ENCODE results near the gene DDR2.
"Not testable (repeated sequence)": the region's sequence is repeated elsewhere in the genome, so short reads cannot be mapped to it uniquely, and the experiment has no call there.

Gene DDR2

DNA sequence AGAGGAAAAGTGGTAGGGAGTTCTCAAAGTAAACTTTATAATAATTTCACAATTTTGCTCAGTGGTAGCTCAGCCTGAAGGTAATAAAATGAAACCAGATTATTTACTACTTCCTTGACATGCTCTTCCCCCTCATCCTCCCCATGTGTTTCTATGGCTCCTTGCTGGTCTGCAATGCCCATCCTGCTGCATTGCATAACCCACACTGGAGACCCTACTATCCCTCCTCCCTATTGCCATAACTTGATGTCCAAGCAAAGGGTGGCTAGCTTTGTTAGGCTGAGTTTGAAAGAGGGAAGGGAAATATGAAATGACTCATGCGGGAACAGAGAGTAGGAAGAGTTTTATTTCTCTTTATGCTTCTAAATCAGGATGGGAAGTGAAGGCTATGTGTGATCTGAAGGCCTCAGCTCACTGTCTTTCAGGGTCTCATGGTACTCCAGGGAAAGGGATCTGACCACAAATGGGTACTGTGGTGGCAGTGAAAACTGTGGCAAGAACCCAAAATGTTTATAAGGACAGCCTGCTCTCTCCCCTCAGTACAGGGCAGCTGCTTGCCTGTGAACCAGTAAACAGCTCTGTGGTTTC lies 121.8 kb downstream of the DDR2 start:
- no peak for DNase-seq (ENCODE audit: low read depth in 4 of 4, low spot score in 1 of 4)

DNA sequence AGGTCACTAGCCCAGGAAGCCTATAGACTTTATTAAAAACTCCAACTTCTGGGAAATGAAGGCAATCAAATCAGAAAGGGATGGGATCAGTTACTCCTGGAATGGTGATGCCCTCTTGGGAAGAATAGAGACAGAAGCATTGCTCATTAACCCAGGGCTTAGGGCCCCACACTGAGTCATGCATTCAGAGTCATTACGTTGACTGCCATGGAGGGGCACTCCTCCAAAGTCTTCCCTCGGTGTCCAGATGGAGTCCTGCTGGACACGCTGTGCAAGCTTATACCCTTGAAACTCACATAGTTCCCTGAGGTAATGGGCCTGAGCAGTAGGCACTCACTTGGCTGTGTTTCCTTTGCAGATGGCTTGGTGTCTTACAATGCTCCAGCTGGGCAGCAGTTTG lies 123.0 kb downstream of the DDR2 start:
- no peak for DNase-seq (ENCODE audit: low read depth in 4 of 4, low spot score in 1 of 4)

DNA sequence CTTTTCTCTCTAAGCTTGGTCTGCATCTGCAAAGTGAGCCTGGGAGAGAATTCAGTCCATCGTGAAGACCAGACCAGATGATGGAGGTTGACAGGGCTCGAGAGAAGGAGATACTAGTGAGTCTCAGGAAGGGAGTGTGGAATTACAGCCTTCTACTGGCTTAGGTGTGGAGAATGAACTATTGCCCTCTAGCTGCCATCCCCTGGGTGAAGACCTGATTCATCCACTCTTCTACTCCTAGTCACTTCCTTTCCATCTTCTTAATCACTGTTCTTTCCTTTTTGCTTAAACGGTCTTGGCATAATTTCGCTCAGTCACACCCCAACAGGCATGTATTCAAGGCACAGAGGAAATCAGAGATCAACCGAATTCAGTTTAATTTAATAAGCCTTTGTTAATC lies 124.3 kb downstream of the DDR2 start:
- no peak for DNase-seq (ENCODE audit: low read depth in 4 of 4, low spot score in 1 of 4)

DNA sequence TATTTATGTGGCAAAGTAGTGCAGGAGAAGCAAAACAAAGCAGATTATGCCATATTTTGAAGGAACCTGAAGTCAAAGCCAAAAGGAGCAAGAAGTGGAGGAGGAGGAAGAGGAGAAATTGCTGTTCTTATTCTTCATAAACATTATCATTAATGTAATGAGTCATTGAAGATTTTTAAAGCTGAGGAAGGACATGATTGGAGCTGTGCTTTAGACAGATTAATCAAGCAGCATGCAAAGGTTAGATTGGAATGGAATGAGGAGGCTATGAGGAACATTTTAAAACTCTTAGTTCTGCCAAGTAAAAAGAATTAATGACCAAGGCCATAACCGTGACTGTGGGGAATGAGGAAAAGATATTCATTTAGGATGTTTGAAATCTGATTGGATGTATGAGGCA lies 125.2 kb downstream of the DDR2 start:
- no peak for DNase-seq (ENCODE audit: low read depth in 4 of 4, low spot score in 1 of 4)

DNA sequence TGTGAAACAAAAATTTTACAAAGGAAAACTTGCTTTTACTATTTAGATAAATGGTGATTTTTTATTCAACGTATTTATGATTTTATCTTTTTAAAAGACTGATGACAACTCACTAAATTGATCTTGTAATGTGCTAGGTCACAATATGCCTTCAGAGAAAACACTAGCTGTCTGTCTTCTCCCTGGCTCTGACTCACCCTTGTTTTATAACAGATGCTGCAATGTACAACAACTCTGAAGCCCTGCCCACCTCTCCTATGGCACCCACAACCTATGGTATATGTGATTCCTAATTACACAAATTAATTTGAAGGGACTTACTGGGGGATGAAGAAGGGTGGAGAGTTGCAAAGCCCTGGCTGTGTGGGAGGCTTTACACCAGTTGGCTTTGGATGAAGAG lies 133.5 kb downstream of the DDR2 start:
- DNase-seq (ENCODE audit: low read depth in 4 of 4, low spot score in 1 of 4), result no peak

DNA sequence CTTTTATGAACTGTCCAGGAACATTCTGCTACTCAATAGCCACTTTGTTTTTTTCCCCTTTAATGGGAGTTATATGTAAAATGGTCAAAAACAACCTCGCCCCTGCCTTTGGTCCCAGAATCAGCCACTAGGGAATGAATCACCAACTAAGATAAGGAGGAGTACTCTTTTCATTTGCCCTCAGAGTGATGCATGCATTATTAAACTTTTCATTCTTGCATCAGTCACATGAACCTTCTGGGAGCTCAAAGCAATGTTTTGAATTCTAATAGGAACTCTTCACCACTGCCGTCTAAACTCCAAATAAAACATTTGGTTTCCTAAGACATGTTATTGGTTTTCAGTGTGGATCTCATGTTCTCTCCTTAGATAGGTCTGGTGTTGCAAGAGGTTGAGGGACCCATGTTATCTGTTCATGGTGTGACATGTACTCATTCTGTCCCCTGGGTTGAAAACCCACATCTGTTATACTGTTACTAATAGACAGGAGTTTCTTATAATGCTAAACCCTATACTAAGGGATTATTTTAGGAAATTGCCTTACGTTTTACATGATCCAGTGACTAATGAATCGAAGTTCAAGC lies 140.4 kb downstream of the DDR2 start:
- no peak for DNase-seq (ENCODE audit: low read depth in 4 of 4, low spot score in 1 of 4)

DNA sequence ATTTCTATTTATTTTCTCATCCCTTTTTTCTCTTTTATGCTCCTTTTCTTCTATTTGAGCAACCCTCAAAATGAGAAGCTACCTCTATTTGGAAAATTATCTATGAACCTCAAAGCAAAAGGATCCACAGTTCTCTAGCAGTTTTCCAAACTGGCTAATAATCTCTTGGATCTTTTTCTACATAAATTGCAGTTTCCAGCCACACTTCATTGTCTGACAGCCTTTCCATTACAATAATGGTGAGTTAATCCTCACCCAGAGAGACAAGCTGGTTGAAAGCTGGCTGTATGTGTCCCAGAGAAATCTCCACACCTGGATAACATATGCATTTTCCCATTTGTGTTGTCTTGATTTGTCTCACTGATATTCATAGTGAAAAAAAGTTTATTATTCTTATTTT lies 141.7 kb downstream of the DDR2 start:
- DNase-seq (ENCODE audit: low read depth in 4 of 4, low spot score in 1 of 4), result no peak

DNA sequence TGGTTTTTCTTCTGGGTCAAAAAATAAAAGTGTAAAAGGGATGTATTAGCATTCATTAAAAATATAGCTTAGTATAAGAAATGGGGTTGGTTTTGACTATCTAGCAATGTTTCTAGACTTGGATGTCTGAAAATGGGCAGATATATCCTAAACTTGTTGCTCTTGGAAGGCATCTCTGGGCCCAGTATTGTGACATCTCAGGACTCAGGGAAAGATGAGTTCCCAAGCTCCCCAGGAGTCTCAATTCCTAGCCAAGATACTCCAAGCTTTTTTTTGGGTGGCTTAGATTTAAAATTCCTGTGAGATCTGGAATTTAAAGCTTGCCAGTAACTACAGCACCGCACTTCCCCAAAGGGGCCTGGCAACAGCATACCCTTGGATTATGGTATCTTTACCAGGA lies 146.8 kb downstream of the DDR2 start:
- DNase-seq (ENCODE audit: low read depth in 4 of 4, low spot score in 1 of 4), result no peak

DNA sequence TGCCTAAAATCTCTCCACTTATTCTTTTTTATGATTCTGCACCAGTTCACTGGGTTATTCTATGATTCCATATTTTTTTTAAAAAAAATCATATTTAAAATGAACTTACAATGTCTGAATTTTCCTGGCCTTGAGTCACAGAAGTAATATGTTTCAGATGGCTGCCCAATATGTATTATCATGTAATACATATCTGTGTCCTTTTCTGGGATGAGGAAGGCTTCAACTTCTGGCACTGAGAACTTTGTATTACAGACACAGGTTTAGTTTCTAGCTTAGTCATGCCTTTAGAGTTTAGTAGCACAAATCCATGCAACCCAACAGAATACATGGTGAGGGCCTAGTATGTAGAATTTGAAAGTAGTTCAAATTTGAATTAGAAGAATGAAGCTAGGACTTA lies 150.4 kb downstream of the DDR2 start:
- DNase-seq (ENCODE audit: low read depth in 4 of 4, low spot score in 1 of 4), result no peak

DNA sequence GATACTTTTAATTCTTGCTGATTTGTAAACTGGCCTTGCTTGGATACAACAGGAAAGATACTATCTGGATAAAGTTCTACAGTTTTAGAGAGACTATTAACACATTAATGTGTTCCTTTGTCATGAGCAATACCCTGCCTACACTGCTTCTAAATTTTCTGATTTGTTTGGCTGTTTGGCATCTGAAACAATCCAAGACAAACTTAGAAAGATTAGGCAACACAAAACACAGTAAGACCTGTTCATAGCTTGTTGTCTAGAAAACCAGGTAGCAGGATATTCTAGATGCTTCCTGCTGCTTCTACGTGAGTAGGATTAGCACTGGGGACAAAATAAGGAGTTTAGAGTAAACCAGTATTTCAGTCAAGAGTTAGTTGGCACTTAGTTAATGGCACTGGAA lies 152.7 kb downstream of the DDR2 start:
- DNase-seq (ENCODE audit: low read depth in 4 of 4, low spot score in 1 of 4), result not testable (repeated sequence)

DNA sequence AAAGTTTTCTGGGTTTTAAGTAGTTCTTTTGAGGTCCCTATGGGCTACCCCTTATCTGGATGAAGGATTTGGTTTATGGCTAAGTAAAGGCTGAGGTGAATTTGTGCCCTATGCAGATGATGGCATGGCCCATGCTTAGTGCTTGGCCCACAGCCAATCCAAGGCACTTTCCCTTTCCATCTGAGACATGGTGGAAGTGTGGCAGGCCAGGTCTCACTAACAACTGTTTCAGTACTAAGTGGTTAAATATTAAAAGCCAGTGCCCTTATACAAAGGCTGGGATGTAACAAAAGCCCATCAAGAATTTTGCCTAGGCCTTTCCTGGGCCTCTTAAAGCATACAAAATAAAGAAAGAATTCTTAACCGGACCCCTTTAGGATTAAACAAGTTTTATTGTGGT lies 156.5 kb downstream of the DDR2 start:
- DNase-seq (ENCODE audit: low read depth in 4 of 4, low spot score in 1 of 4), result not testable (repeated sequence)

DNA sequence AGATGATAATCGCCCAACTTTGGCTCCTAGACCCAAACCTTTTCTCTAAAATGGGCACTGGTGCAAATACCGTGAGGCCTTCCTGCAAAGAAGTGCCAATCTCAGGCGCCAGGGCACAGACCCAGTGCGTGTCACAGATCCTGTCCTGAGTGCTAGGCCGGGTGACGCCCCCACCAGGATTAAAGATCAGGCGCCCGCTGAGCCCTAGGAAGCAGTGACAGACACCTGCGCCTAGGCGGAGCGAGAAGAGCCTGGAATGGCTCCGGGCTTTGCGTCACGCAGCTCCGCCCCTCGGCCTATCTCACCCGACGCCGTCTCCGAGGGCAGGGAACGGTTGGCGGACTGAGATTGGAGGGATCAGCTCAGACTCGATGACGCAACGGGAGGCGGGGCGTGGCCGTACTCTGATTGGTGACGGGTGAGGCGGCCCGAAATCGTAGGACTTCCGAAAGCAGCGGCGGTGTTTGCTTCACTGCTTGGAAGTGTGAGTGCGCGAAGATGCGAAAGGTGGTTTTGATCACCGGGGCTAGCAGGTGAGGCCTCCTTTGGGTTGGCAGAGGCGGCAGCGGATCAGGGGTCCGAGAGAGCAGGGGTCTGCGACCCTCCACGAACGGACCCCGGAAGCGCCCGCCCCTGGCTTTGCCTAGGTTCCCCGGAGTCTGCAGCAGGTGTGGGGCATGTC lies 158.2 kb downstream of the DDR2 start, which contains the start of gene HSD17B7:
Gene HSD17B7, plus strand, starts transcription at position 400 of the 682 bp plus-strand sequence. Its CDS starts 99 bp downstream, at position 499.
- peak; percentile 12 to 52 (median 44) for DNase-seq (ENCODE audit: low read depth in 4 of 4, low spot score in 1 of 4)

DNA sequence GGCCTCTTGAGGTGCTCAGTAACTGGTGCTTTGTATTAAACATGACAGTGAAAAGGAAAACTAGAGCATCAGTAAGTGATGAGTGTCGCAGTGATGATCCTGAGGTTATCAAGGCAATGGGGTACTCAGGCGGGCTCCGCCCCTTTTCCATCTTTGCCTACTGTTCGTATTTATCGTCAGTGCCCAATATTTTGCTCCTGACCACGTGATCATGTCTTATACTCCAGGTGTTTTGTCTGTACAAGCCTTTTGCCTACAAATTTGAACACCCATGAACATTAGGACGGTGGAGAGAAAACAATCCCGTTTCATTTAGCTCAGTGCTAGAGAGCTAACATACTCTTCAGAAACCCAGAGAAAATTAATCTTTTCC lies 158.7 kb downstream of the DDR2 start:
- not testable (repeated sequence) for DNase-seq (ENCODE audit: low read depth in 4 of 4, low spot score in 1 of 4)

DNA sequence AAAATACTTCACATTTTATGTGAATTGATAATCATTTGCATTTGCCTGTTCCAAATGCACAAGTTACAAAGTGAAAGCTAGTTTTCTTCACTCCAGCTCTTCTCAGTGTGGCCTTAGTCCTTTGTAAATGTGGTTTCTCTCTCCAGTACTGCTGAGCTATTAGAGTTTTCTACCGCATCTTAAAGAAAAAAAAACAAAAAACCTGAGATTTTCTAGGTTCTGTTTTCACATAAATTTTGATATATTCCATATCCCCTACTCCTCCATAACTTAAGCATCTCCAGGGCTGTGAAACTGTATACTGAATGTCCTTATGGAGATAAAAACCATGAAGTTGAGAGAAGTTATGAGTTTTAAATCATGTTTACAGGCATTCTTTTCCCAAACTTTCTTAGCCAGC lies 162.0 kb downstream of the DDR2 start:
- DNase-seq (ENCODE audit: low read depth in 4 of 4, low spot score in 1 of 4), result not testable (repeated sequence)

DNA sequence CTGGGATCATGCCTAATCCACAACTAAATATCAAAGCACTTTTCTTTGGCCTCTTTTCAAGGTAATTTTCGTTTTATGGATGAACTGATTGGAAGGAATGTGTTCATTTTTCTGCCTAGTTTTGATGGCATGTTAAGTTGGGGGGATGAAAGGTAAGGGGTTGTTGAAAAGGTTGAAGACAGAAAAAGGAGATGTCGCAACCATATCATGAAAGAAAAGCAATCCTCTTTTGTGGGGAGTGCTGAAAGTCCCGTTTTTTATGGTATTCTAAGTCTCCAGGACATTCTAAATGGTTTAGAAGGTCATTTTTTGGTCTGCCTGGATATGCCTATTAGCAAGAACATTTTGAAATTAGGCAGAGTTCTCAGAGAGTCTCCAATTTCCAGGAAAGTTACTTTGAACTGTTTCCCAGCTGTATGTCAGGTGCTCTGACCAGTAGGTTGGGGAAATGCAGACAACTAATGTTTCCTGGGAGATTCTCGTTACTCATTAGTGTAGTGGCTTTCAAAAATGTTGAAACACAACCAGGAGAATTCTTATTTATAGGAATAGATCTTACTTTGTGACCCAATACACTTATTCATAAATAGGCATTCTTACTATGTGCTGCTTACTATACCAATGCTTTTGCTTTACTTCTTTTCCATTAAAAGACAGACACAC lies 164.5 kb downstream of the DDR2 start:
- DNase-seq (ENCODE audit: low read depth in 4 of 4, low spot score in 1 of 4), result not testable (repeated sequence)

DNA sequence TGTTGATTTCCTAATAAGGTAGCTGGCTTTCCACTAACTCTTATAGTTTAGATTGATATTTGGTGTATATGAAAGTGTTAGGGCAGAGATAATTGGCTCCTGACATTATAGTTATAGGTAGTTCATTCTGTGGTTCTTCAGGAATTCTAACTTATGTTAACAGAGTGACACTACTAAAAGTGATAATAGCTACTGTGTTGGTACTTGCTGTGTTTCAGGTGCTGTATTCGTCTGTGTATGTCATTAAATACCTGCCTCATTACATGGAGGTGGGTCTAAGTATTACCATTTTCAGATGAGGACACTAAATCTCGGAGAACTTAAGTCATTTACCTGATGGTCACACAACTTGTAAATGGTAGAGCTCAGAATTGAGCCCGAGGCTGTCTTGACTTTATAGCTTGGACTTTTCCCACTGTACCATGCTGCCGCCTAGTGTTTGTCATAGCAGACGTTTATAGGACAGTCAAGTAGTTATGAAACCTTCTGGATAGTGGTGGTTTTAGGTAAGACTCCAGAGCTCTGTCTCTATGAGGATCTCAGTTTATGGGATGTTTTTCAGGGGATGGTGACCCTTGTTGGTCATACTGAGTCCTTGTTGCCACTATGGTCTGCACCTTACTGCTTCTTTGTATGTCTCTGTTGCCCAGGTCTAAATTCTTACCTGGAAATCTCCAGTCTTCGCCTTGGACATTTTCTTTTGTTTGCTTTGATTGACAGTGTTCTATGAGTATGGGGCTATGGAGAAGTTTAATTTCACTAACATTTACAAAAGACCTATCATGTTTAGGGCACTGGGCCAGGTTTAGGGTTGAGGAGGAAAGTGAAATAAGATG lies 167.9 kb downstream of the DDR2 start:
- DNase-seq (ENCODE audit: low read depth in 4 of 4, low spot score in 1 of 4), result not testable (repeated sequence)

DNA sequence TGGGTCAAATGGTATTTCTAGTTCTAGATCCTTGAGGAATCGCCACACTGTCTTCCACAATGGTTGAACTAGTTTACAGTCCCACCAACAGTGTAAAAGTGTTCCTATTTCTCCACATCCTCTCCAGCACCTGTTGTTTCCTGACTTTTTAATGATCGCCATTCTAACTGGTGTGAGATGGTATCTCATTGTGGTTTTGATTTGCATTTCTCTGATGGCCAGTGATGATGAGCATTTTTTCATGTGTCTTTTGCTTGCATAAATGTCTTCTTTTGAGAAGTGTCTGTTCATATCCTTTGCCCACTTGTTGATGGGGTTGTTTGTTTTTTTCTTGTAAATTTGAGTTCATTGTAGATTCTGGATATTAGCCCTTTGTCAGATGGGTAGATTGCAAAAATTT lies 175.2 kb downstream of the DDR2 start:
- not testable (repeated sequence) for DNase-seq (ENCODE audit: low read depth in 4 of 4, low spot score in 1 of 4)

DNA sequence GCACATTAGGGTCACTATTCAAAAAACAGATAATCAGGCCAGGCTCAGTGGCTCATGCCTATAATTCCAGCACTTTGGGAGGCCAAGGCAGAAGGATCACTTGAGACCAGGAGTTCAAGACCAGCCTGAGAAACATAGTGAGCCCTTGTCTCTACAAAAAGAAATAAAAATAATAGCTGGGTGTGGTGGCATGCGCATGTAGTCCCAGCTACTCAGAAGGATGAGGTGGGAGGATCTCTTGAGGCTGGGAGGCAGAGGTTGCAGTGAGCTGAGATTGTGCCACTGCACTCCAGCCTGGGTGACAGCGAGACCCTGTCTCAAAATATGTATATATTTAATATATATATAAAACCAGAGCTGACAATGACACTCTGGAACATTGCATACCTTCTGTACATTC lies 180.1 kb downstream of the DDR2 start:
- not testable (repeated sequence) for DNase-seq (ENCODE audit: low read depth in 4 of 4, low spot score in 1 of 4)

DNA sequence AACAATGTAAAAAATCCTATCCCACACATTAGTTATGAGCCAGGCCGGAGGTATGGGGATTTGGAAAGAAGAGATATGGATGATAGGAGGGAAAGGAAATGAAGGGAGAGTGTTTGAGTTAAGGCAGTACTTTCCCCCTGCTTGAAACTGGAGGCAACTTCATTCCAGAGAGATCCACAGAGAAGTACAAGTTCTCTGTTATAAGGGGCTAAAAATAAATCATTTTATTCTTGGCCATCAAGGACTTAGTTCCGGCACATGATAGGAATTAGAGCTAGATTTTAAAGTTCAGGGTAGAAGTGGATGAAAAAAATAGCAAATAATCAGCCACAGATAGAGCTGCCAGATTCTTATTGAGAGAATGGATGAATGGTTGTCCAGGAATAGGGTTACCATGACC lies 185.9 kb downstream of the DDR2 start:
- DNase-seq (ENCODE audit: low read depth in 4 of 4, low spot score in 1 of 4), result not testable (repeated sequence)

DNA sequence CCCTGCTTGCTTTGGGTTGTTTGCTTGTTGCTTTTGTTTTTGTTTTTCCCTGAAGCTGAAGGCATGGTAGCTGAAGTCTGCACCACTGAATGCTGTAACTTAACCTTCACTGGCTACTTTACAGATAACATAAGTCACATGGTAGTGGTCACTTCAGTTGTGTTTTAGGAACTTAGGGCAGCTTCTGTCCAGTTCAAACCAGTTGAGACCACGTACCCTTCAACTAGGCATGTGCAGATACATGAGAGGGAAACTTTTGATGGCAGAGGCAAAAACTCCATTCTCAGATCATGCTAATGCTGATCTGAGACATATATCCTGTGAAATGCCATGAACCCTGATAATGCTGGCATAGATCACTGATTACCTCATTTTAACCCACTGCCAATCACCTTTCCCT lies 186.4 kb downstream of the DDR2 start:
- DNase-seq (ENCODE audit: low read depth in 4 of 4, low spot score in 1 of 4), result not testable (repeated sequence)

All from stimulated activated CD4-positive, alpha-beta T cell treated with anti-CD3 and anti-CD28 coated beads, Interleukin-1b, Interleukin-23, amount 100 ng/mL, for 24 hours (primary cell).